HL-60 (cell line): ENCODE data around the gene MT1H.
A peak's percentile ranks its signal among the peaks of the same experiment; 100 is the strongest.
"Not testable (repeated sequence)": the region's sequence is repeated elsewhere in the genome, so short reads cannot be mapped to it uniquely, and the experiment has no call there.

Experiments
- DNase-seq, 2 experiments: peaks; one replicate each; pipeline ENCODE4 v3.0.0-alpha.2; 2010 to 2020; ENCODE audit warnings: low read depth in 1 of 2, low spot score in 1 of 2
- H3K27ac ChIP-seq: fragments of 250-450 bp; sonication (Bioruptor Pico); replicated peaks from 2 replicates; pipeline ENCODE4 v1.5.1; 2020; ENCODE audit warnings: mild to moderate bottlenecking, moderate library complexity
- H3K27me3 ChIP-seq: fragments of 250-450 bp; sonication (Bioruptor Pico); 2 replicates; pipeline ENCODE4 v1.5.1; 2021; ENCODE audit warnings: mild to moderate bottlenecking, moderate library complexity; ENCODE audit not compliant: insufficient read depth, poor library complexity, severe bottlenecking
- H3K4me3 ChIP-seq: replicated peaks from 2 replicates; pipeline ENCODE4 v1.5.1; 2011; ENCODE audit warnings: mild to moderate bottlenecking, control low read depth, low read length; ENCODE audit not compliant: insufficient read depth
- CTCF ChIP-seq: IDR thresholded peaks from one replicate; pipeline ENCODE4 v1.5.1; 2011; ENCODE audit warnings: low read length, control low read depth, inconsistent platforms; ENCODE audit not compliant: insufficient read depth
- GABPA ChIP-seq: IDR thresholded peaks from 2 replicates; pipeline ENCODE4 v1.6.1; 2012; ENCODE audit warnings: low read depth
- POLR2AphosphoS5 ChIP-seq: IDR thresholded peaks from 2 replicates; pipeline ENCODE4 v1.6.1; 2012; ENCODE audit warnings: low read depth
- REST ChIP-seq: IDR thresholded peaks from 2 replicates; pipeline ENCODE4 v1.6.1; 2012; ENCODE audit warnings: low read depth; ENCODE audit not compliant: insufficient replicate concordance
- SPI1 ChIP-seq: IDR thresholded peaks from 2 replicates; pipeline ENCODE4 v1.6.1; 2012; ENCODE audit warnings: low read depth, mild to moderate bottlenecking, borderline replicate concordance

MT1H gene

GRCh38 chr16:56672761-56673536, 3.3 kb downstream of the MT1H start:
- Histone ChIP-seq H3K27ac (no peak overlapping the region), H3K27me3 (peaks cover 40% of the 10 kb centered on the region), H3K4me3 (no peak overlapping the region)
- DNase-seq: no peak
- no peak for TF ChIP-seq SPI1
- TF ChIP-seq GABPA: no peak
- no peak for TF ChIP-seq POLR2AphosphoS5
- TF ChIP-seq REST: no peak
- no peak for TF ChIP-seq CTCF

GRCh38 chr16:56673921-56674320, 4.3 kb downstream of the MT1H start:
- no peak overlapping the region for H3K27ac ChIP-seq
- DNase-seq: peak in 1 of 2 experiments; percentile 49
- TF ChIP-seq SPI1 (peak; percentile 55; the same call in 1 of the 2 replicates), POLR2AphosphoS5 (no peak), REST (no peak), CTCF (peak; percentile 20), GABPA (no peak)
- H3K4me3 ChIP-seq: no peak overlapping the region
- H3K27me3 ChIP-seq: peaks cover 32% of the 10 kb centered on the region

- H3K4me3 ChIP-seq, H3K27ac ChIP-seq, DNase-seq: not testable (repeated sequence)
- H3K27me3 ChIP-seq: peaks cover 25% of the 10 kb centered on the region
These were observed 5.0 kb downstream of the MT1H start for GRCh38 chr16:56674570-56674969.

GRCh38 chr16:56675685-56676210, 6.1 kb downstream of the MT1H start:
- Histone ChIP-seq H3K4me3 (no peak overlapping the region), H3K27ac (no peak overlapping the region), H3K27me3 (peaks cover 14% of the 10 kb centered on the region)
- no peak for DNase-seq
- TF ChIP-seq SPI1 (no peak), CTCF (no peak), REST (no peak), POLR2AphosphoS5 (no peak), GABPA (no peak)
